T-helper 17 cell (primary cell): ENCODE results near the gene AP2A2. TPM values are rescaled to one million over a fixed set of nuclear protein-coding genes. Genes with fewer than 3 reads are reported as not detected.
A peak's percentile ranks its signal among the peaks of the same experiment; 100 is the strongest.

Experiments
- ATAC-seq: fragments of 150-1000 bp; cut with Tn5 transposase; 2 replicates; pipeline ENCODE4 v1.10.0; 2021; ENCODE audit warnings: mild to moderate bottlenecking, moderate library complexity
- DNase-seq, 3 donors: peaks; one replicate each; pipeline versions ENCODE4 v3.0.0 to v3.0.0-alpha.2; 2020 to 2021
- H3K9me3 ChIP-seq: one replicate; pipeline ENCODE4 v1.7.0; 2013; ENCODE audit warnings: low read length, mild to moderate bottlenecking; ENCODE audit not compliant: control insufficient read depth, poor library complexity, severe bottlenecking
- H3K27ac Mint-ChIP-seq: one replicate; pipeline ENCODE4 v1.8.0; 2022; ENCODE audit warnings: mild to moderate bottlenecking, moderate library complexity, mixed read lengths
- H3K27me3 Mint-ChIP-seq: one replicate; pipeline ENCODE4 v1.8.0; 2022; ENCODE audit warnings: mixed read lengths
- H3K36me3 Mint-ChIP-seq: one replicate; pipeline ENCODE4 v1.8.0; 2022; ENCODE audit warnings: low read depth, mixed read lengths
- H3K4me1 Mint-ChIP-seq: one replicate; pipeline ENCODE4 v1.8.0; 2022; ENCODE audit warnings: mild to moderate bottlenecking, mixed read lengths
- H3K4me3 Mint-ChIP-seq: one replicate; pipeline ENCODE4 v1.8.0; 2022; ENCODE audit warnings: mild to moderate bottlenecking, moderate library complexity, mixed read lengths
- total RNA-seq, 4 donors: library from RNA in 2 of 4; stranded (reverse) in 2 of 4; gene quantifications; one replicate each; pipeline ENCODE4 v1.2.3 and lab custom pipeline; 2022 to 2026

AP2A2 gene
- total RNA-seq, 2 donors from 2014 or later: 71.1 to 74.0 TPM

DNA sequence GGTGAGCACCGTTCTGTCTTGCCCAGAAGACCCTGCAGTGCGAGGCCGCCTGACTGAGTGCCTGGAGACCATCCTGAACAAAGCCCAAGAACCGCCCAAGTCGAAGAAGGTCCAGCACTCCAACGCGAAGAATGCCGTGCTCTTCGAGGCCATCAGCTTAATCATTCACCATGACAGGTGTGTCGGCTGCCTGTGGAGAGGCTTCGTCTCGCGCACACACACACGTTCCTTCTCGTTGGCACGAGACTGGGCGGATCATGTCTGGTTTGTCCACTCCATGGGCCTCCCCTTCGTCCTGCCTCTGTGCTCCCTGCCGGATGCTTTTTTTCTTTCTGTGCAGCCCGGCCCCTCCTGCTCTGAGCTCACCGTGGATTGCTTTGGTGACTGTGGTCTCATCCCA, 59.7 kb downstream of the AP2A2 start:
- Mint-ChIP-seq H3K27ac (peak overlapping the region; percentile 27), H3K27me3 (no peaks in the 10 kb centered on the region), H3K36me3 (peaks cover 2% of the 10 kb centered on the region), H3K4me3 (no peak overlapping the region), H3K4me1 (no peaks in the 10 kb centered on the region)
- no peaks in the 10 kb centered on the region for H3K9me3 ChIP-seq
- DNase-seq (no peak), ATAC-seq (no peak)

- peak overlapping the region; percentile 27 for H3K27ac Mint-ChIP-seq
- H3K4me1 Mint-ChIP-seq: no peaks in the 10 kb centered on the region
- no peak overlapping the region for H3K4me3 Mint-ChIP-seq
- H3K27me3 Mint-ChIP-seq: no peaks in the 10 kb centered on the region
- H3K9me3 ChIP-seq: no peaks in the 10 kb centered on the region
- peaks cover 2% of the 10 kb centered on the region for H3K36me3 Mint-ChIP-seq
- DNase-seq: no peak
- ATAC-seq: no peak
These were observed 60.2 kb downstream of the AP2A2 start for GRCh38 chr11:985848-986247.

DNA sequence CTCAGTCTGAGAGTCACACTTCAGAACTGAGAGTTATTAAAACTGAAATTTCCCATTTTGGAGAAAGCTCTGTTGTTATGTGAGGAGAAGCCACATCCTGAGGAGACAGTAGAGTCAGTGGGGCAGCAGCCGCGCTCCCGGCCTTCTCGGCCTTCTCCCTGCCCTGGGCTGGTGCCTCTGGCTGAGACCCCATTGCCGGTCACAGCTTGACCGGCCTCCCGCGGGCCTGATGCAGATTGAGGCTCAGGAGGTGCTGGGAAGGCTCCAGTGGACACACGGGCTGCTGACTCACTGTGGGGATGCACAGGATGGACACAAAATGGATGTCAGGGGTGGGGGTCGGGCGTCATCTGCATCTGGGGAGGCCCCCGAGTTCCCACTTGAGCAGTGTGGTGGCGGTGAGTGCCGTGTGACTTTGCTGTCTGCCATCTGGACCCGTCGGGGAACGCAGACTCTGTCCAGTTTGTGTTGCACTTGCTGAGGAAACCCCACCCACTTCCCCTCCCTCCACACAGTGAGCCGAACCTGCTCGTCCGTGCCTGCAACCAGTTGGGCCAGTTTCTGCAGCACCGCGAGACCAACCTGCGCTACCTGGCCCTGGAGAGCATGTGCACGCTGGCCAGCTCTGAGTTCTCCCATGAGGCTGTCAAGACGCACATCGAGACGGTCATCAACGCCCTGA, 60.7 kb downstream of the AP2A2 start:
- H3K36me3 Mint-ChIP-seq: peaks cover 2% of the 10 kb centered on the region

GRCh38 chr11:986952-987305, 61.3 kb downstream of the AP2A2 start:
- no peak overlapping the region for H3K27ac Mint-ChIP-seq
- H3K4me1 Mint-ChIP-seq: no peaks in the 10 kb centered on the region
- DNase-seq (no peak), ATAC-seq (no peak)
- H3K27me3 Mint-ChIP-seq: no peaks in the 10 kb centered on the region
- H3K36me3 Mint-ChIP-seq: peaks cover 2% of the 10 kb centered on the region
- H3K9me3 ChIP-seq: no peaks in the 10 kb centered on the region
- H3K4me3 Mint-ChIP-seq: no peak overlapping the region

More for the DNA sequence above, 60.7 kb downstream of the AP2A2 start:
- Mint-ChIP-seq H3K4me1 (no peaks in the 10 kb centered on the region), H3K27me3 (no peaks in the 10 kb centered on the region), H3K4me3 (no peak overlapping the region), H3K27ac (no peak overlapping the region)
- no peak for ATAC-seq
- H3K9me3 ChIP-seq: no peaks in the 10 kb centered on the region
- DNase-seq: no peak

- Mint-ChIP-seq H3K27ac (no peak overlapping the region), H3K36me3 (peaks cover 2% of the 10 kb centered on the region), H3K4me3 (no peak overlapping the region), H3K4me1 (no peaks in the 10 kb centered on the region), H3K27me3 (no peaks in the 10 kb centered on the region)
- no peaks in the 10 kb centered on the region for H3K9me3 ChIP-seq
- DNase-seq (no peak), ATAC-seq (no peak)
These were observed 62.0 kb downstream of the AP2A2 start for GRCh38 chr11:987671-988070.

DNA sequence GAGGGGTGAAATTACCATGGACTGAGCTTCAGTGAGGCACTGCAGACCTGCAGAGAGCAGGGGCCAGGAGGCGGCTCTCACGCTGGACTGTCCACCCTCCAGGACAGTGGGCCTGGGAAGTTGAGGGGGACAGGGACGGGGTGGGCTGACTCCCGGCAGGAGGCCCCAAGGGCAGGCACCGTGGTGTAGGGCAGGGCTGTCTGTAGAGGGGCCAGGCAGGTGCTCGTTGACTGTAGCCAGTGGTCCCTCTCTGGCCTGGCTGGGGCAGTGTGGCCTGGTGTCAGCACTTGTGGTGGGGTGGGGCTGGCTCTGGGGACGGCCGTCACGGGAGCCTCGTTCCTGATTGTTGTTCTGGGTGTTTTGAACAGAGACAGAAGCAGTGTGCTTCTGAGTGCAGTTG, 64.4 kb downstream of the AP2A2 start:
- DNase-seq: no peak
- H3K4me3 Mint-ChIP-seq: no peak overlapping the region
- peaks cover 4% of the 10 kb centered on the region for H3K36me3 Mint-ChIP-seq
- H3K27me3 Mint-ChIP-seq: no peaks in the 10 kb centered on the region
- no peak overlapping the region for H3K27ac Mint-ChIP-seq
- ATAC-seq: no peak
- no peaks in the 10 kb centered on the region for H3K9me3 ChIP-seq
- H3K4me1 Mint-ChIP-seq: peaks cover 2% of the 10 kb centered on the region

- Mint-ChIP-seq H3K4me3 (no peak overlapping the region), H3K36me3 (peaks cover 5% of the 10 kb centered on the region), H3K4me1 (peaks cover 8% of the 10 kb centered on the region), H3K27me3 (no peaks in the 10 kb centered on the region), H3K27ac (no peak overlapping the region)
- no peaks in the 10 kb centered on the region for H3K9me3 ChIP-seq
- no peak for ATAC-seq
- no peak for DNase-seq
These were observed 65.4 kb downstream of the AP2A2 start for GRCh38 chr11:991034-991433.

DNA sequence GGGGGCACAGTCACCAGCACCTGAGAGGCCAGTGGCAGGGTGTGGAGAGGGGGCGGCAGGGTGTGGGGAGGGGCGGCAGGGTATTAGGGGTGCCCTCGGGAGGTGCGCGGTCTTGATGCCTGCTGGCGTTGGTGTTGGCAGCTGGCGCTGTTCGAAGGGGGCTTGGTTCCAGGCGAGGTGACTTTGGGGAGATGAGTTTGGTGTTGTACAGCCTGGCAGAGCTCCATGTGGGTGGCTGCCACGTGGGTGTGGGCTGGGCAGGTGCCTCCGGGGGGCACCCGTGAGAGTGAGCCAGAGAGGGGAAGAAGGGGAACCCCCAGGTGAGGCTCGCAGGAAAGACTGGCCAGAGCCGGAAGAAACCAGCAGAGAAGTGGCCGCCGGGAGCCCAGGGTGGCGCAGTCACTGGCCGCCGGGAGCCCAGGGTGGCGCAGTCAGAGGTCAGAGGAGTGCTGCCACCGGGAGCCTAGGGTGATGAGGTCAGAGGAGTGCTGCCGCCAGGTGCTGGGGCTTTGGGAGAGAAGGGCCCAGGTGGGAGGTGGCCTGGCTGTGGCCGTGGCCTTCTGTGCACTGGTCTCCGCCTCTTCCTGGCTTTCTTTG, 66.1 kb downstream of the AP2A2 start:
- ATAC-seq (no peak), DNase-seq (no peak)
- no peaks in the 10 kb centered on the region for H3K27me3 Mint-ChIP-seq
- peaks cover 12% of the 10 kb centered on the region for H3K4me1 Mint-ChIP-seq
- peak overlapping the region; percentile 4 for H3K27ac Mint-ChIP-seq
- H3K36me3 Mint-ChIP-seq: peaks cover 5% of the 10 kb centered on the region
- H3K9me3 ChIP-seq: no peaks in the 10 kb centered on the region
- H3K4me3 Mint-ChIP-seq: no peak overlapping the region

- ATAC-seq: no peak
- no peak for DNase-seq
- Mint-ChIP-seq H3K27me3 (no peaks in the 10 kb centered on the region), H3K36me3 (peaks cover 5% of the 10 kb centered on the region), H3K4me3 (no peak overlapping the region), H3K27ac (peak overlapping the region; percentile 4), H3K4me1 (peaks cover 13% of the 10 kb centered on the region)
- H3K9me3 ChIP-seq: no peaks in the 10 kb centered on the region
These were observed 66.9 kb downstream of the AP2A2 start for GRCh38 chr11:992577-992976.

GRCh38 chr11:993632-994167, 68.0 kb downstream of the AP2A2 start:
- Mint-ChIP-seq H3K27me3 (no peaks in the 10 kb centered on the region), H3K4me3 (no peak overlapping the region), H3K27ac (no peak overlapping the region), H3K4me1 (peaks cover 13% of the 10 kb centered on the region), H3K36me3 (peaks cover 3% of the 10 kb centered on the region)
- H3K9me3 ChIP-seq: no peaks in the 10 kb centered on the region
- ATAC-seq (no peak), DNase-seq (no peak)

GRCh38 chr11:995044-995751, 69.5 kb downstream of the AP2A2 start:
- H3K9me3 ChIP-seq: no peaks in the 10 kb centered on the region
- ATAC-seq: no peak
- H3K27me3 Mint-ChIP-seq: no peaks in the 10 kb centered on the region
- H3K27ac Mint-ChIP-seq: peak overlapping the region; percentile 66
- H3K4me1 Mint-ChIP-seq: peaks cover 13% of the 10 kb centered on the region
- peaks cover 3% of the 10 kb centered on the region for H3K36me3 Mint-ChIP-seq
- H3K4me3 Mint-ChIP-seq: no peak overlapping the region
- no peak for DNase-seq

GRCh38 chr11:995752-996420, 70.2 kb downstream of the AP2A2 start:
- H3K36me3 Mint-ChIP-seq: peaks cover 3% of the 10 kb centered on the region
- peaks cover 13% of the 10 kb centered on the region for H3K4me1 Mint-ChIP-seq
- H3K9me3 ChIP-seq: no peaks in the 10 kb centered on the region
- DNase-seq: no peak
- peak overlapping the region; percentile 66 for H3K27ac Mint-ChIP-seq
- H3K4me3 Mint-ChIP-seq: no peak overlapping the region
- no peaks in the 10 kb centered on the region for H3K27me3 Mint-ChIP-seq
- ATAC-seq: no peak

DNA sequence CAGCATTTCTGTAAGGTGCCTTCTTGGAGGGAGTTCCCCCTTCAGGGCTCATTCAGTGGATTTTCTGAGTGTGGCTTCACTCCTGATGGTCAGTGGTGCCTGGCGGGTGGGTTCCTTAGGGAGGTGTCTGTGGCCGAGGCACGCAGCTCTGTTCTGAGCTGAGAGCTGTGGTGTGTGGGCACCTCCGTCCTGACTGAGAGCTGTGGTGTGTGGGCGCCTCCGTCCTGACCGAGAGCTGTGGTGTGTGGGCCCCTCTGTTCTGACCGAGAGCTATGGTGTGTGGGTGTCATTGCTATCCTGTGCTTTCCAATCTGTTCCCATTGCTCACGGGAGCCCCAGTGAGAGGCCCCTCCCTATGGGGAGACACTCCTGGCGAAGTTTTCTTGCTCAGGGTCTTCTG, 71.0 kb downstream of the AP2A2 start:
- ATAC-seq: no peak
- peaks cover 8% of the 10 kb centered on the region for H3K36me3 Mint-ChIP-seq

More for the DNA sequence above, 71.0 kb downstream of the AP2A2 start:
- Mint-ChIP-seq H3K4me3 (no peak overlapping the region), H3K27ac (peak overlapping the region; percentile 45), H3K27me3 (no peaks in the 10 kb centered on the region), H3K4me1 (peaks cover 16% of the 10 kb centered on the region)
- no peaks in the 10 kb centered on the region for H3K9me3 ChIP-seq
- no peak for DNase-seq
